ENCODE results near the gene SINHCAF. TPM values are rescaled to one million over a fixed set of nuclear protein-coding genes. Genes with fewer than 3 reads are reported as not detected.

The SINHCAF gene
- total RNA-seq, 1 experiment from 2014 or later = 497 TPM

GRCh38 chr12:31326736-31327659 is 1.0 kb upstream of the SINHCAF start:
- H3K4me2 ChIP-seq (ENCODE audit: insufficient read depth, insufficient read length, low read length) = peak overlapping the region; percentile 98
- H3K14ac ChIP-seq (ENCODE audit: insufficient read depth, low read length) = no peak overlapping the region; the same call in 1 of the 2 replicates
- no peak overlapping the region for H3K56ac ChIP-seq (ENCODE audit: insufficient read length, low read depth, low read length)
- H2BK120ac ChIP-seq (ENCODE audit: low read depth, low read length, poor library complexity, severe bottlenecking) = peak overlapping the region; percentile 91
- WGBS (ENCODE audit: extremely low coverage, insufficient read length, low lambda C conversion rate) = no CpG with 5 or more reads among the region's 20 CpGs
- H3K4ac ChIP-seq (ENCODE audit: low read depth, low read length) = no peak overlapping the region; the same call in 1 of the 2 replicates
- no peak overlapping the region for H3K23ac ChIP-seq (ENCODE audit: insufficient read length, low read depth, low read length)
- peaks cover 23 to 25% of the 10 kb centered on the region in 2 experiments for H3K4me1 Mint-ChIP-seq
- H4K91ac ChIP-seq (ENCODE audit: insufficient read length, low read depth, low read length) = no peak overlapping the region
- peak overlapping the region; percentile 90 to 98 (median 90); a peak in 6 of 7 replicates for H3K27ac Mint-ChIP-seq
- no peak overlapping the region for H2BK15ac ChIP-seq (ENCODE audit: low read depth, low read length)
- no peak overlapping the region for H4K5ac ChIP-seq (ENCODE audit: insufficient read length, low read depth, low read length)
- no peaks in the 10 kb centered on the region for H3K27me3 ChIP-seq (ENCODE audit: insufficient read depth, low read length)
- no peak for DNase-seq
- H3K9me3 ChIP-seq (ENCODE audit: control insufficient read depth, low read depth, low read length) = no peaks in the 10 kb centered on the region
- peak overlapping the region; percentile 89 for H3K18ac ChIP-seq (ENCODE audit: insufficient read length, low read depth, low read length)
- H3K27me3 Mint-ChIP-seq (ENCODE audit: low read depth) = peaks cover 3% of the 10 kb centered on the region; the same call in 1 of the 2 replicates
- peak overlapping the region; percentile 57 for H3K27ac ChIP-seq (ENCODE audit: insufficient read length, low read depth, low read length)
- no peaks in the 10 kb centered on the region for H3K79me1 ChIP-seq (ENCODE audit: insufficient read depth, low read depth, low read length, poor library complexity, severe bottlenecking)
- no peak overlapping the region for H4K8ac ChIP-seq (replicated peaks; ENCODE audit: insufficient read length, low read depth, low read length)
- peaks cover 16% of the 10 kb centered on the region for H3K23me2 ChIP-seq (ENCODE audit: insufficient read length, low read depth, low read length, poor library complexity, severe bottlenecking)
- H3K4me1 ChIP-seq (ENCODE audit: insufficient read depth, low read length) = no peaks in the 10 kb centered on the region
- TF ChIP-seq, protein P1, sequence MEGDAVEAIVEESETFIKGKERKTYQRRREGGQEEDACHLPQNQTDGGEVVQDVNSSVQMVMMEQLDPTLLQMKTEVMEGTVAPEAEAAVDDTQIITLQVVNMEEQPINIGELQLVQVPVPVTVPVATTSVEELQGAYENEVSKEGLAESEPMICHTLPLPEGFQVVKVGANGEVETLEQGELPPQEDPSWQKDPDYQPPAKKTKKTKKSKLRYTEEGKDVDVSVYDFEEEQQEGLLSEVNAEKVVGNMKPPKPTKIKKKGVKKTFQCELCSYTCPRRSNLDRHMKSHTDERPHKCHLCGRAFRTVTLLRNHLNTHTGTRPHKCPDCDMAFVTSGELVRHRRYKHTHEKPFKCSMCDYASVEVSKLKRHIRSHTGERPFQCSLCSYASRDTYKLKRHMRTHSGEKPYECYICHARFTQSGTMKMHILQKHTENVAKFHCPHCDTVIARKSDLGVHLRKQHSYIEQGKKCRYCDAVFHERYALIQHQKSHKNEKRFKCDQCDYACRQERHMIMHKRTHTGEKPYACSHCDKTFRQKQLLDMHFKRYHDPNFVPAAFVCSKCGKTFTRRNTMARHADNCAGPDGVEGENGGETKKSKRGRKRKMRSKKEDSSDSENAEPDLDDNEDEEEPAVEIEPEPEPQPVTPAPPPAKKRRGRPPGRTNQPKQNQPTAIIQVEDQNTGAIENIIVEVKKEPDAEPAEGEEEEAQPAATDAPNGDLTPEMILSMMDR (conservative IDR thresholded peaks at IDR 0.05) = no peak
- H4K20me1 ChIP-seq (ENCODE audit: control insufficient read depth, insufficient read depth, insufficient read length) = no peaks in the 10 kb centered on the region
- no peak overlapping the region for H2BK12ac ChIP-seq (ENCODE audit: insufficient read length, low read depth, low read length)
- no peak overlapping the region for H2AFZ ChIP-seq (ENCODE audit: low read length)
- H3K9ac ChIP-seq (ENCODE audit: extremely low read depth, insufficient read length, low read length) = peak overlapping the region; percentile 87
- no peak overlapping the region for H3T11ph ChIP-seq (ENCODE audit: low read length)
- H3K9me3 Mint-ChIP-seq = peaks cover 5 to 6% of the 10 kb centered on the region in 2 experiments; a peak in 4 of 5 replicates
- H2BK20ac ChIP-seq (ENCODE audit: low read depth, low read length, poor library complexity, severe bottlenecking) = no peak overlapping the region
- peaks cover 12 to 19% (median 17%) of the 10 kb centered on the region in 3 experiments for H3K36me3 Mint-ChIP-seq (ENCODE audit: insufficient read depth in 1 of 3, low read depth in 3 of 3)
- H2AK5ac ChIP-seq (ENCODE audit: insufficient read length, low read length) = no peak overlapping the region
- peak overlapping the region; percentile 99 for H3K4me3 Mint-ChIP-seq
- H3K79me2 ChIP-seq (ENCODE audit: insufficient read depth, low read length) = peaks cover 37% of the 10 kb centered on the region; the same call in 1 of the 2 replicates
- H2BK5ac ChIP-seq (ENCODE audit: insufficient read length, low read length) = no peak overlapping the region

Measured in H9 (cell line).